ENCODE results near the gene KRI1. TPM values are rescaled to one million over a fixed set of nuclear protein-coding genes. Genes with fewer than 3 reads are reported as not detected.

Gene KRI1
- polyA plus RNA-seq, 1 of the 3 experiments (the other 2 are of a cell fraction), result 26.7 TPM

GRCh38 chr19:10518444-10519361 is 47.1 kb downstream of the KRI1 start (continued):
- TF ChIP-seq PBX3 (IDR thresholded peaks at IDR 0.05), result no peak
- no peak for TF ChIP-seq TAF1 (IDR thresholded peaks at IDR 0.05; ENCODE audit: borderline replicate concordance, low read depth, low read length)
- TF ChIP-seq MEF2A (IDR thresholded peaks at IDR 0.05; ENCODE audit: borderline replicate concordance, low read depth), result no peak

- CTCF ChIA-PET, result interaction anchor here (1.0 to 3.6 kb wide), 4 partner anchors 8 to 200 kb away, joined by 3 to 20 read pairs (median 7); partner anchors contain the start of gene DNM2
- H3K27ac ChIP-seq (ENCODE audit: low read depth in 2 of 2, low read length in 1 of 2), result no peak overlapping the region
- peak; percentile 69 for DNase-seq
- peak overlapping the region; percentile 78 for H2AFZ ChIP-seq (ENCODE audit: low read depth)
- no peak overlapping the region for H3K9ac ChIP-seq
- TF ChIP-seq IRF3 (IDR thresholded peaks at IDR 0.05; ENCODE audit: low read depth, low read length) (no peak), RFX5 (IDR thresholded peaks at IDR 0.05; ENCODE audit: low read length) (no peak), TCF12 (IDR thresholded peaks at IDR 0.05) (no peak)
- H3K27me3 ChIP-seq (ENCODE audit: insufficient read depth), result peaks cover 13% of the 10 kb centered on the region; the same call in 1 of the 2 replicates
- no peaks in the 10 kb centered on the region for H4K20me1 ChIP-seq (ENCODE audit: insufficient read depth)
- no peaks in the 10 kb centered on the region for H3K79me2 ChIP-seq (ENCODE audit: insufficient read depth)
- WGBS (ENCODE audit: low lambda C conversion rate), result 5% methylated on average over 15 of the region's 27 CpGs
- H3K4me2 ChIP-seq, result peak overlapping the region; percentile 79
- no peaks in the 10 kb centered on the region for H3F3A ChIP-seq (replicated peaks; ENCODE audit: insufficient read depth)
- no peaks in the 10 kb centered on the region for H3K9me3 ChIP-seq
- H3K4me3 ChIP-seq (ENCODE audit: low read depth in 2 of 2, low read length in 1 of 2), result peak overlapping the region; percentile 38 to 58
- no peaks in the 10 kb centered on the region for H3K36me3 ChIP-seq (replicated peaks in 1 of 2; ENCODE audit: control insufficient read depth in 1 of 2, insufficient read depth in 2 of 2, low read length in 1 of 2)
- H3K9me2 ChIP-seq, result no peaks in the 10 kb centered on the region
- no peaks in the 10 kb centered on the region; a peak in 1 of 4 replicates for H3K4me1 ChIP-seq (ENCODE audit: control insufficient read depth in 1 of 2, insufficient read depth in 2 of 2, low read depth in 1 of 2, low read length in 1 of 2)
- POLR2A ChIA-PET, result interaction anchor here (1.4 kb wide), 1 partner anchor 18 kb away, joined by 3 read pairs; no protein-coding TSS in a partner anchor
Measured at GRCh38 chr19:10517760-10518443, 47.9 kb downstream of the KRI1 start.

- Histone ChIP-seq H3K4me1 (ENCODE audit: control insufficient read depth in 1 of 2, insufficient read depth in 2 of 2, low read depth in 1 of 2, low read length in 1 of 2) (no peaks in the 10 kb centered on the region; a peak in 1 of 4 replicates), H3K4me3 (ENCODE audit: low read depth in 2 of 2, low read length in 1 of 2) (peak within 1 kb of the TSS; percentile 38 to 58), H3K27ac (ENCODE audit: low read depth in 2 of 2, low read length in 1 of 2) (no peak within 1 kb of the TSS), H4K20me1 (ENCODE audit: insufficient read depth) (no peaks in the 10 kb centered on the region), H3F3A (replicated peaks; ENCODE audit: insufficient read depth) (no peaks in the 10 kb centered on the region), H2AFZ (ENCODE audit: low read depth) (peak within 1 kb of the TSS; percentile 78), H3K9me2 (no peaks in the 10 kb centered on the region), H3K36me3 (replicated peaks in 1 of 2; ENCODE audit: control insufficient read depth in 1 of 2, insufficient read depth in 2 of 2, low read length in 1 of 2) (no peaks in the 10 kb centered on the region), H3K9ac (no peak within 1 kb of the TSS), H3K27me3 (ENCODE audit: insufficient read depth) (peaks cover 13% of the 10 kb centered on the region; the same call in 1 of the 2 replicates), H3K4me2 (peak within 1 kb of the TSS; percentile 79), H3K9me3 (no peaks in the 10 kb centered on the region), H3K79me2 (ENCODE audit: insufficient read depth) (no peaks in the 10 kb centered on the region)
- POLR2A ChIA-PET, result interaction anchor here (0.6 to 1.4 kb wide), 2 partner anchors 18 to 34 kb away, joined by 3 read pairs; no protein-coding TSS in a partner anchor
- DNase-seq, result peak; percentile 70
- CTCF ChIA-PET, result interaction anchor here (0.9 to 2.0 kb wide), 6 partner anchors 12 to 200 kb away, joined by 3 to 9 read pairs (median 3); partner anchors contain the start of gene DNM2
- WGBS (ENCODE audit: low lambda C conversion rate), result 3% methylated on average over 7 of the region's 39 CpGs
- TF ChIP-seq ZBTB33 (IDR thresholded peaks at IDR 0.05; ENCODE audit: borderline replicate concordance, low read depth) (no peak), RXRA (IDR thresholded peaks at IDR 0.05; ENCODE audit: borderline replicate concordance, low read depth) (no peak), FOXM1 (IDR thresholded peaks at IDR 0.05; ENCODE audit: low read depth) (no peak), GABPA (IDR thresholded peaks at IDR 0.05; ENCODE audit: low read depth) (no peak)
Measured at GRCh38 chr19:10517361-10517759, 48.5 kb downstream of the KRI1 start, which contains the start of gene S1PR5. TSS of gene S1PR5 (minus strand) at chr19:10517447. CDS start at chr19:10515011, 2,436 bp downstream.

All from SK-N-SH (cell line).